Epithelial cell of prostate (primary cell): Measurements from ENCODE around the gene CSKMT.

Experiments used
- DNase-seq: peaks from one replicate; pipeline ENCODE4 v3.0.0-alpha.2; 2011; ENCODE audit warnings: low read depth, low spot score
- H3K27ac ChIP-seq: fragments of 450-650 bp; 2 replicates; pipeline ENCODE4 v1.5.1; 2017; ENCODE audit warnings: mild to moderate bottlenecking

Gene CSKMT

GRCh38 chr11:62712861-62713260 lies 47.7 kb downstream of the CSKMT start:
- no peak for DNase-seq
- peak overlapping the region; percentile 17 for H3K27ac ChIP-seq

GRCh38 chr11:62713343-62713742 lies 48.2 kb downstream of the CSKMT start:
- peak overlapping the region; percentile 17 for H3K27ac ChIP-seq
- DNase-seq = no peak

- no peak for DNase-seq
- H3K27ac ChIP-seq = no peak overlapping the region
Measured at GRCh38 chr11:62715150-62716130, 50.3 kb downstream of the CSKMT start.

GRCh38 chr11:62716206-62716605 lies 51.1 kb downstream of the CSKMT start:
- no peak overlapping the region for H3K27ac ChIP-seq
- no peak for DNase-seq

GRCh38 chr11:62716816-62717215 lies 51.7 kb downstream of the CSKMT start:
- no peak overlapping the region for H3K27ac ChIP-seq
- DNase-seq = no peak
